ENCODE measurements around the gene PTPRG.

- TF ChIP-seq CTCF (IDR thresholded peaks at IDR 0.05) (no peak), POLR2A (IDR thresholded peaks at IDR 0.05) (no peak)
These were observed 251.1 kb downstream of the PTPRG start for GRCh38 chr3:61812517-61812916.
